Stimulated activated CD4-positive, alpha-beta T cell treated with anti-CD3 and anti-CD28 coated beads, Interleukin-1b, Interleukin-23, amount 100 ng/mL, for 48 hours (primary cell): ENCODE measurements around the gene MKI67.
A peak's percentile ranks its signal among the peaks of the same experiment; 100 is the strongest.

Experiments used
- DNase-seq: peaks from one replicate; pipeline ENCODE4 v3.0.0-alpha.2; 2020

MKI67 gene

DNA sequence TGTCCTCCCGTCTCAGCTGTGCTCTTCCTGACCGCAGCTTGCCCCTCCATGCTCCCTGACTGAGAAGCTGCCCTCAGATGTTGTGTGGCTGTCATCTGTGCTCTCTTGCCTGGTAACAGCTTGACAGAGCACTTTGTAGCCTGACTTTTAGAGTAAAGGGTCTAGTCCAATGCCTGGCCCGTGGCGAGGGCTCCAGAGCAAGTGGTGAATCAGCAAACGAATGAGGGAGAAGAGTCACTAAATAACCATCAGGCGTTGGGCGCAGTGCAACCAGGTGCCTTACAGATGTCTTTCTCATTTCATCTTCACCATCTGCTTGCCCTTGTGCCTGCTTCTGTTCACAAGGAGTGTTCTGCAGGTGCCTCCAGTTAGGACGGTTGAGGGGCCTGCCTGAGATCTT is 45.6 kb downstream of the MKI67 start:
- DNase-seq, result no peak

DNA sequence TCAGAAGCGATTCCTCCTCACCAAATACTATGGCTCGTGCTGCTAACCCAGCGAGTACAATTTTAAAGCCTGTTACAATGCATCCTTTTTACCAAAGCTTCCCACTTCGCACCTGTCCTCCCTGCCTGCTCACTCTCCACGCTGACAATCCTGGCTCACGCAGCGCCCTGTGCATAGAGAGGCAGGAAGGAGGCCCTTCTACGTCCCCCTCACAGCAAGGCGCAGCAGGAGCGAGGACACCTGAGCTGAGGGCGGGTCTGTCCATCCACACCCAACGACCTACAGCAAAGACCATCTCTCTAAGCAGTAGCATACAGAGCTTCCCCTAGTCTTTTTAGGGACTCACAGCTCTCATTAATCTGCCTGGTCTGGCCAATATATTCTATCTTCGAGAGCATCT is 46.0 kb downstream of the MKI67 start:
- no peak for DNase-seq

DNA sequence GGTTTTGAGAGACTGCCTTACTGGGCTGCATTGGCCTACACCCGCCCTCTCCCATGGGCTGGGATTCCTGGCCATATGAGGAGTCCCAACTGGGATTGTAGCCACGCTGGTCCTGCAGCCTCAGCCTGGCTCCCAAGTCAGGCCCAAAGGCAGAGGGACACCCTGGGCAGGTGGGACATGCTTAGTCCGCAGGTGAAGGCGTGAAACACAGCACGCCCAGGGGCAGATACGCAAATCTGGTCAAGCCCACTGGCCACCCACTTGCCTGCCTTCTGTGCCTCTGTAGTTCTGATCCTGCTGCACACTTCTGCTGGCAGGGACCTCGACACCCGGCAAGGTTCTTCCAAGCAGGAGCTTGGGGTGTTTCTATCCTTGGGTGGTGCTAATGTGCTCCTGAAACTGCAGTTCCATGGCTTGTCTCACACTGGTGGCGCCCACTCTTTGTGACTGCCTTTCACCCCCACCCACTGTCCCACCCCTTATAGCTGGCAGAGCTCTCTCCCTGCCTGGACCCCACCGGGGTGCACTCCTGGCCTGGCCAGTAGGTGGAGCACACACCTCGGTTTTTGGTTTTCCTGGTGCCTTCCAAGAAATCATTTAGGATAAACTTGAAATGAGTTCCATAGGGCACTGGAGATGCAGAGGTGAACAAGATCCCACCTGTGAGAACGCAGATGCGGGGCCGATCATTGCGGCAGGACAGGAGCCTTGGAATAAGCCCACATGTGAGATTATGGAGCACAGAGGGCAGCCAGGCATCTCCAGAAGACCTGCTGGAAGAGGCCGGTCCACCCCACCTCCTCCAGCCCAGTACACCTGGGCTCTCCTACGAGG is 47.9 kb downstream of the MKI67 start:
- DNase-seq, result no peak

DNA sequence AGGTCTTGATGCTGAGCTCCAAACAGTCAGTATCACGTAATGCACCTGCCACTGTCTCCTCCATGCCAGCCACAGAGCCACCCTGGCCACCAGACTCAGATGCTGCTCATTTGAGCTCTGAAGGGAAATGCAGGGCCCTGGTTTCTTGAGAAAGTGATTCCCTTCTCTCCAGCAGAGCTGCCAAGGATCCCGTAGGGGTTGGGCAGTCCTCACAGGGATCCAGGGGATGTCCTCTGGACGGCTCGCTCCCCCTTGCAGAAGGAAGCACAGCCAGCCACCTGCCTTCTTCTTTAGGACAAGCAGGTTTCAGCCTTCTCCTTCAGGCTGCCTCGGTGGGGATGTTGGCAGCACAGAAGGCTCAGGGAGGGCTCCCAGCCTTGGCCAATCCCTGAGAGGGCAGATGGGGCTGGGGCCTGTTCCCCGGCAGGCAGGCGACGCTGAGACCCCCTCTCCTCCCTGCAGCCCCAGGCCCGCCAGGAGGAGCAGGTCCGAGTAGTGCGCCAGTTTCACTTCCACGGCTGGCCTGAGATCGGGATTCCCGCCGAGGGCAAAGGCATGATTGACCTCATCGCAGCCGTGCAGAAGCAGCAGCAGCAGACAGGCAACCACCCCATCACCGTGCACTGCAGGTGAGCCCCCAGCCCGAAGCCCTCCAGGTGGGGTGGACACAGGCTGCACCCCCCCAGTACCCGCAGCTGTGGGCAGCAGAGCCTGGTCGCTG is 48.9 kb downstream of the MKI67 start:
- no peak for DNase-seq

DNA sequence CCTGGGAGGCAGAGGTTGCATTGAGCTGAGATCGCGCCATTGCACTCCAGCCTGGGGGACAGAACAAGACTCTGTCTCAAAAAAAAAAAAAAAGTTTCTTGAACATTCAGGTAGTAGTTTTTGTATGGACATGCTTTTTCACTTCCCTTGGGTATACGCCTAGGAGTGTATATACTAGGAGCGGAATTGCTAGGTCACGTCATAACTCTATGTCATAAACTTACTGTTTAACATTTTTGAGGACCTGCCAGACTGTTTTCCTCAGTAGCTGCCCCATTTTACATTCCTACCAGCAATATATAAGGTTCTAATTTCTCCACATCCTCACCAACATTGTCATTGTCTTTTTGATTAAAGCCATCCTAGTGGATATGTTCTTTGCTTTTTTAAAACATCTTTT is 51.6 kb downstream of the MKI67 start:
- DNase-seq, result no peak

DNA sequence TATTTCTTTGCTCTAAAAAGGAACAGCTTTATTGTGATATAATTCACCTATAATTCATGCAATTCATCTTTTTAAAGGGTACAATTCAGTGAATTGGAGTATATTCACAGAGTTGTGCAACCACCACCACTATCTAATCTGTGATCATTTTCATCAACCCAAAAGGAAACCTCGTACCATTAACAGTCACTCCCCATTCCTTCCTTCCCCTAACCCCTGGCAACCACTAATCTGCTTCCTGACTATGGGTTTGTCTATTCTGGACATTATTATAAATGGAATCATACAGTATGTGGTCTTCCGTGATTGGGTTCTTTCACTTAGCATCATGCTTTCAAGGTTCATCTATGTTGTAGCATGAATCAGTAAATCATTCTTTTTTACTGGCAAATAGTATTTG is 52.3 kb downstream of the MKI67 start:
- no peak for DNase-seq

DNA sequence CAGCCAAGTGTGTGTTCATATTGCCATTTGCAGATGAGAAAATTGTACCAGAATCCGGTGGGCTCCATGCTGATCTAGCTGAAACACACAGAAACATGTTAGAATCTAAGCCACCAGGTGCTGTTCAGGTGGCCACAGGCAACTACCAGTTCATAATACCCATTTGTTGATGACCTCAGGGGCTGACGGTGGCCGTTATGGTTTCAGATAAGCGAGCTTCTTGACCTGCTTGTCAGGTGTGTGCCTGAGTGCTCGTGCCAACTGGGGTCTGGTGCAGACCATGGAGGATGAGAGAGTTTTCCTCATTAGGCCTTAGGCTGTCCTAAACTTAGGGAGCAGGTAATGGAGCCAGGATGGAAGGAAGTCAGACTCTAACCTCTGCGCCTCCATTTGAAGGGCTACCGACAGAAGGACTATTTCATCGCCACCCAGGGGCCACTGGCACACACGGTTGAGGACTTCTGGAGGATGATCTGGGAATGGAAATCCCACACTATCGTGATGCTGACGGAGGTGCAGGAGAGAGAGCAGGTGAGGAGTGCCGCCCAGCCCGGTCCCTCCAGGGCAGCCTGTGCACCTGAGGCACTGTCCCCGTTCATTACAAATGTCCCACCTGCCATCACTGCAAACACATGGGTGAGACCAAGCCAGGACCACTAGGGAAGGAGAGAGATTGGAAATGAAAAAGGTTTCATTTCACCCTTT is 53.1 kb downstream of the MKI67 start:
- DNase-seq, result no peak

DNA sequence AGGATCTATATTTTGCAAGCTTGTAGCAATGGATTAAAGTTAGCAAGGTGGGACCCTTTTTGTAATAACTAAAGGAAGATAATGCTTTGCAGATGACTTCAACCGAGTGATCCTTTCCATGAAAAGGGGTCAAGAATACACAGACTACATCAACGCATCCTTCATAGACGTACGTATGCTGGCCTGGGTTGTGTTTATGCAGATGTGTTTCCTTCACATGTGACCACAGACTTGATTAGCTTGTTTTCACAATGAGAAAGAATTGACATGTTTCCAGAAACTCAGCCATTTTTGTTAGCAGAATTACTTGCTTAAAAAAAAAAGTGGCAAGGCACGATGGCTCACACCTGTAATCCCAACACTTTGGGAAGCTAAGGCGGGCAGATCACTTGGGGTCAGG is 54.2 kb downstream of the MKI67 start:
- no peak for DNase-seq

DNA sequence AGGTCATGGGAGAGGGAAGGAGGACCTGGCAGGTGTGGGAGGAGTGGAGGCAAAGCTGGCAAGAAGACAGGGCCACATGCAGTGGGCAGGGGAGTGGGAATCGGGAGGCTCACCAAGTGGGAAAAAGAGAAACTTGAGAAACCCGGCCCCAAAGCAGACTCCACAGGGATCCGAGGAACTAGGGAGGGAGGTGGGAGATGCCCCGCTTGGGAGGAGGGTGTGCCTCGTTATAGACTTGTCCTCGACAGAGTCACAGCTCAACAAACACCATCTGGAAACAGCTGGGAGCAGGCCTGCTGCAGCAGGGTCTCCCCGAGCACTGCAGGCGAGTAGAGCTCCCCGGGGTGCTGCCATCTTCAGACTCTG is 54.8 kb downstream of the MKI67 start:
- DNase-seq, result no peak

DNA sequence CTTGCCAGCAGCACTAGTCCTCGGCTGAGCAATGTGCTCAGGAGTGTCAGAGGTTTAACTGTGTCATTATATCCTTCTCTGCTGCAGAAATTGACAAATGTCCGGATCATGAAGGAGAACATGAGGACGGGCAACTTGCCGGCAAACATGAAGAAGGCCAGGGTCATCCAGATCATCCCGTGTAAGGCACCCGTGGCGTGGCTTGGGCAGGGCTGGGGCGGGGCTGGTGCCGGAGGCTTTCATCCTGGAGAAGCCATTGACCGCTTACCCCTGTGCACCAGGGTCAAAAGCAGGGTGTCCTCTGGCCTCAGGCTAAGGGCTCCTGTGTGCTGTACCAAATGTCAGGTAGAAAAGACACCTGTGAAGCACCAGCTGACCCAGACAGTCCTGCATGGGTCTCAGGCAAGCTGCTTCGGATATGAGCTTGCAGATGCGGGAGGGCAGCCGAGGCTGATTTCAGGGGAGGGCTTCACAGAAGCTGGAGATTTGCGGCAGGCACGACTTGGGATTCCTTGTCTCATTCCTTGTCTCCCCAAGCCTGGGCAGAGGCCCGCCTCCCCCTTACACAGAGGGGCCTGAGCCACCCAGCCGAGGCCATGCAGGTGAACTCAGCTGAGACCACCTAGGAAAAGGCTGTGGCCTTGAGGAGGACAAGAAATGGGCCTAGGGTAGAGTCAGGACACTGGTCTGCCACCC is 55.4 kb downstream of the MKI67 start:
- no peak for DNase-seq

DNA sequence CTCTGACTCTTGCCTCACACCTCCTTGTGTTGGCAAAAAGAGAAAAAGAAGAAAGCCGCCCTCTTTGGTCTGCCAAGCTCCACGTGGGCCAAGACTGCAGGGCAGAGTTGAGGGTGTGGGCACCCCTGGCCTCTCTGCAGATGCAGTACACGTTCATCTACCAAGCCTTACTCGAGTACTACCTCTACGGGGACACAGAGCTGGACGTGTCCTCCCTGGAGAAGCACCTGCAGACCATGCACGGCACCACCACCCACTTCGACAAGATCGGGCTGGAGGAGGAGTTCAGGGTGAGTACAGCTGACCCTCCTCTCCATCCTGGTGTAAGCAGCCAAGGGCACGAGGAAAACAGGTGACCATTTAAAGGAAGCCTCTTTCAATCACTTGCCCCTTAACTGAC is 56.1 kb downstream of the MKI67 start:
- no peak for DNase-seq

DNA sequence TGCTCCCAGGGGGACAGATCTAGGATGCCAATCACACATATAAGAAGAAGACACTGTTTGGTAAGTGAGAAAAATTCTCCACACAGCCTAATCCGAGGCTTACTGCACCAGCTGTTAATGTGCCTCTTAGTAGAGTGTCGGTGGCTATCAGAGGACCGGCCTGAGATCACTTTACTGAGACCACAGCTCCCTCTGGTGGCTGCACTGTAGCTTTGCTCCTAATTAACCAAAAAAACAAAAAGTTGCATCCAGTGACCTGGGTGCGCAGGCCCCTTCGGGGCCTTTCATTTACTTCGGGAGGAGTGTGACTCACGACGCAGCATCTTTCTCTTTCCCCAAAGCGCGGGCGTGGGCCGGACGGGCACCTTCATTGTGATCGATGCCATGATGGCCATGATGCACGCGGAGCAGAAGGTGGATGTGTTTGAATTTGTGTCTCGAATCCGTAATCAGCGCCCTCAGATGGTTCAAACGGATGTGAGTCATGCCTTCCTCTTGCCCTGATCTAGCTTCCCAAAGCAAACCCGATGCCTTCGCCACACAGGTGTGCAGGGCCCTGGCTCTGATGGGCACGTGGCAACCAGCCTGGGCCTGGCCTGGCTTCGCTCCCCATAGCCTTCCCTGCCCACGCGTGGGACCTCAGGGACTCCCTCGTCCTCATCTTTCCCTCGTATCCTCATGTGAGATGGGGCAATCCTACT is 56.7 kb downstream of the MKI67 start:
- peak; percentile 76 for DNase-seq

DNA sequence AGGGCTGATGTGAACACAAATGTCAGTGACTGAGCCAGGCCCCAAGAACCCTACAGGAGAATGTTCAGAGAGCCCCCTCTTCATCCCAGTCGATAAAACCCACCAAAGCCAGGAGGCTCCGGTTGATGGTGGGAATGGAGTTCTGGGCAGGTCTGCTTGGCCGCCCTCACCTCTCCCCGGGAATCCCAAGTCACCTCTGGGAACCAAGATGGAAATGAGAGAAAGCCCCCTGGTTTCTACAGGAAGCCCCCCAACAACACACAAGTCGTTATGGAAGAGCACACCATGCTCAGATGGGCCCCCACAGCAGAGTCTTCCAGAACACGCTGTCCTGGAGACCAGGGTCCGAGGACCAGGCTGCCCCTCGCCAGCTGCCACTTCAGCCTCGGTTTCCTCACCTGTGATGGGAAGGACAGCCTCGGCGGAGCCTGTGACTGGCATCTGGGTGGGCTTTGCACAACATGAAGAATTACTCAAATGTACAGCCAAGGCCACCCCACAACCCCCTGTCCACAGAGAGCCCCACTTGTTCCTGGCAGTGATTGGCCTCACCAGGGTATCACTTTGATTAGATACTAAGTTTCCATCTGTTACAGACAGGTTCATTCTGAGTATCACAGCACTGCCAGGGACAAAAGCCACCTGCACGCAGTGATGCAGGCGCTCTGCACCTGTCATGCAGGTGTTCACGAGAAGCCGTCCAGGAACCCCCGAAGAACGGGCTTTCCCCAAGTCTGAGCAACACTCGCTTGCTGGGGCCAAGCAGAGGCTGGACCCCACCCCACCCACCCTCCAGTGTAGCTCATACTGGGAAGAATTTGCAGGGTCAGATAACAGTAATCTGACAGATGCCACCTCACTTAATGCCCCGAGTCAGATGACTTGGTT is 57.6 kb downstream of the MKI67 start:
- DNase-seq, result no peak

DNA sequence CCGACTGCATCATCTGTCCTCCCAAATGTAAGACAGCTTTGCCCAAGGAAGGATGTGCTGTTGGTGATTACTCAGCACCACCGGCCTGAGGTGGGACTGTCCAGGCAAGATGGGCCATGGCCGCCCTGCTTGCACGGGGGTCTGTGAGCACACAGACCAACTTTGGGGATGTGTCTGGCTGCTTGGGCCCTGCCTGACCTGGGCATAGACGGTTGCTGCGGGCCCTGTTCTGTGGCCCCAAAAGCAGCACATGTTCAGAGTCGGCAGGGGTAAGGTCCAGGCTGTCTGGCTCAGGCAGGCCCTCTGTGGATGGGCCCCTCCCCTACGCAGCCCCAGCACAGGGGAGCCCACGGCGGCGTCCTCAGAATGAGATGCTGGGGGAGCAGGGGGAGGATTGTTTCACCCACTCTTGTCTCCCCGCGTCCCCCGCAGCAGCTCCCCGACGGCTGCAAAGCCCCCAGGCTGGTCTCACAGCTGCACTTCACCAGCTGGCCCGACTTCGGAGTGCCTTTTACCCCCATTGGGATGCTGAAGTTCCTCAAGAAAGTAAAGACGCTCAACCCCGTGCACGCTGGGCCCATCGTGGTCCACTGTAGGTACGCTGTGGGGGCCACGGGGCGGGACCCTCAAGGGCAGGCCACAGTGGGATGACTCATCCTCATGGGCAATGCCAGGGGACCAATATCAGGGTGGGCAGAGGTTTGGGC is 58.4 kb downstream of the MKI67 start:
- no peak for DNase-seq

DNA sequence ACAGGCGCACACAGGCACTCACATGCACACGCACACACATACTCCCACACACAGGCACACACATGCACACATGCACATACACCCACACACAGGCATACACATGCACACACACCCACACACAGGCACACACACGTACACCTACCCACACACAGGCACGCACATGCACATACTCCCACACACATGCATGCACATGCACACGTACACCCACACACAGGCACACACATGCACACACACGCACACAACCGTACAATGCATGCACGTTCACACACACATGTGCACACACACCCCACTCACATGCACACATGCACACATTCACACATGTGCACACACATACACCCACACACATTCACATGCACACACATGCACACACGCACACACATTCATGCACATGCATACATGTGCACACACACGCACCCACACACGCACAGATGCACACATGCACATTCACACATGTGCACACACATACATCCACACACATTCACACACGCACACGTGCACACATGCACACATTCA is 59.3 kb downstream of the MKI67 start:
- DNase-seq, result no peak

DNA sequence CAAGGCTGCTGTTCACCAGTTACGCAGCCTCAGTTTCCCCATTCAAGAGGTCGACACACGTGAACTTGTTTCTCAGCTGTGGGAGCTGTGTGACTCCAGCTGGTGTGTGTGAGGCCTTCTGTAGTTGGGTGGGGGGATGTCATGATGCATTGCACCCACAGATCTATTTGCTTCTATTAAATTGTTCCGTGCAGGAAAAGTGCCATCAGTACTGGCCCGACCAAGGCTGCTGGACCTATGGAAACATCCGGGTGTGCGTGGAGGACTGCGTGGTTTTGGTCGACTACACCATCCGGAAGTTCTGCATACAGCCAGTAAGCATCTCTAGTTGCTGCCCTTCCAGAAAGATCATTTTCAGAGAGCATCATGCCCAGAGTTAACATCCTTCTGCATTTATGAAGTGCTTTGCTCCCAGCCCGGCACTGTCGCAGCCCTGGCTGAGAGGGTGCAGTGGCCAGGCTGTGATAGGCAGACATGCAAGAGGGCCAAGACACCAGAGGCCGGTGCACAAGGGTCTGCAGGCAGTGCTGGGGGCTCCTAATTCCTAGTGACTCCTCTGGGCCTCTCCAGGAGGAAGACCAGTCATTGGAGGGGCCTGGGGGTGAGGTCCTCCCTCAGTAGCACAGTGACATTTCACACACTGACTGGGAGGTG is 60.2 kb downstream of the MKI67 start:
- no peak for DNase-seq

DNA sequence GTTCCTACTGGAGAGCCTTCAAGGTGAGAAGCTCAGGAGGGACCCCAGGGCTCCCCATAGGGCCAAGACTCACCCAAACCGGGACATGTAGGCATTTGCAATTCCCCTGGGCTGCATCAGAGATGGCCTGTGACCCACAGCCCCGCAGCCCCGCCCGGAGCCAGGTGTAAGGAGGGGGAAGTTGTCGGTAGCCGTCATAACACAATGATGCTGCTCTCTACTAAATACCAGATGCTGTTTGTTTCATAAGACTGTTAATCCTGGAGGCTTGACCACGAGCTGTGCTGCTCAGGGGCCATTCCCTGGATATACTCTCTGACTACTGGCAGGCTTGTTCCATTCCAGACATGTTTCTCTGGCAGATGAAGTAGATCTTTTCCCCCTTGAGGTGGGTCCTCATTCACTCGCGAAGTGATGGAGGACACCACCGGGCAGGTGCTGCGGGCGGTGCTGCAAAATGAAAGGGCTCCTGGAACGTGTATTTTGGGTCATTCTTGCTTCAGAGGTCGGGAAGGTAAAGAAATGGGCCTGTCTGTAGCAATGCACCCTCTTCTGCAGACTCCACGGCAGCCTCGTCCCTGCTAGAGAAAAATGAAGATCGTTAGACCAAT is 61.1 kb downstream of the MKI67 start:
- DNase-seq, result no peak

DNA sequence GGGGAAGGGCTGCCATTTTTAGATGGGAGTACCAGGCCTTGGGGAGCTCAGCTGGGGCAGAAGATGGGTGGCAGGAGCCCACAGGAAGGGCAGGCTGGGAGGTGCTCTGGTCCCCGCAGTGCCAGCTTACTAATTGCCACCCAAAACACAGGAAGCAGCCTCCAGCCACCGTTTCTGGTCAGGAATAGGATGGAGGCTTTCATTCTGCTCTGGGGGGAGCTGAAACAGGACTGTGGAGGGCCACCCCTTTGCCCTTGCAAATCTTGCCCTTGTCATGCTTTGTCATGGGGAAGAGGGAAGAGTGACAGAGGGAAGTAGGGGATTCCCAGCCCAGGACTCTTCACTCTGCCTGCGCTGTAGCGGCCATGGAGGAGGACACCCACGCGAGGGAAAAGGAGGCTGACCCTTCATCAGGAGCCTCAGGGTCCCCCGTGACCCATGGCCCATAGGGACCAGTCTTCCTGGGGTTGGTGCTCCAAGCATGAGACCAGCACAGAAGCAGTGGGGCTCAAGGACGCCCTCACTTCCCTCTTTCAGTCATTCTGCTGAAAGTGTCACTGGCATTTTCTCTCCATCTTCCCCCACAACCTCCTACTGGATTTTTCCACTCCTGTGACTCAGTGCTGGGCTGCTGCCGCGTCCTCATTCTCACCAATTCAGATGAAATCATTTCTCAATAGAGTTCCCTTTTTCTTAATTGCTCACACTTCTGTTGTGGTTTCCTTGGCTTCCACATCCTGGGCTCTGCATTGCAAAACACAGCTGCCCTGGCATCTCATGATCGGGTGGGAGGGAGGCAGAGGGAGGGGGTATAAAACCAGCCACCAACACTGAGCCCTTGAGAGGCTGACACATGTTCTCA is 61.9 kb downstream of the MKI67 start:
- DNase-seq, result peak; percentile 89

DNA sequence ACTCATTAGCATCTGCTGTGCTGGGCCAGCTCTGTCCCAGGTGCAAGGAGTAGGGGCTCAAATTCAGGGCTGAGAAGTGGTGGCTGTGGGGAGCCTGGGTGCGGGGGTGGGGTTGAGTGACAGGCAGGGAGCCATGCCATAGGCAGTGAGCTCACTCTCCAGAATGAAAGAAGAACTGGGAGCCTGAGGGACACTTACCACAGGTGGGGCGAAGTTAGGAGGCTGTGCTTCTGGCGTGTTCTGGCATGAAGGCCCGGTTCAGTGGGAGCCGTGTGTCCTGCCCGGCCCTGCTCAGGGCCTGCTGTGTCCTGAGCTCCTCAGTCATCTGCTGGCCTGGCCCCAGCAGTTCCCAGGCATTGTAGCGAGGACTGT is 62.5 kb downstream of the MKI67 start:
- peak; percentile 55 for DNase-seq
